Osteocyte (in vitro differentiated cells): ENCODE measurements around the gene NCOA3. TPM values are rescaled to one million over a fixed set of nuclear protein-coding genes. Genes with fewer than 3 reads are reported as not detected.

ENCODE experiments used
- DNase-seq: peaks from one replicate; pipeline ENCODE4 v3.0.0; 2021; ENCODE audit warnings: mixed read lengths; ENCODE audit not compliant: unreplicated experiment; ENCODE audit errors: extremely low spot score
- H3K27ac Mint-ChIP-seq: one replicate; pipeline ENCODE4 v1.8.0; 2021; ENCODE audit warnings: mild to moderate bottlenecking, mixed read lengths; ENCODE audit not compliant: unreplicated experiment
- H3K27me3 Mint-ChIP-seq: one replicate; pipeline ENCODE4 v1.8.0; 2021; ENCODE audit warnings: mixed read lengths; ENCODE audit not compliant: unreplicated experiment
- H3K36me3 Mint-ChIP-seq: one replicate; pipeline ENCODE4 v1.8.0; 2021; ENCODE audit warnings: mixed read lengths; ENCODE audit not compliant: unreplicated experiment
- H3K4me1 Mint-ChIP-seq: one replicate; pipeline ENCODE4 v1.8.0; 2021; ENCODE audit warnings: mixed read lengths; ENCODE audit not compliant: unreplicated experiment
- H3K4me3 Mint-ChIP-seq: one replicate; pipeline ENCODE4 v1.8.0; 2021; ENCODE audit warnings: mild to moderate bottlenecking, moderate library complexity, mixed read lengths; ENCODE audit not compliant: unreplicated experiment
- H3K9me3 Mint-ChIP-seq: one replicate; pipeline ENCODE4 v1.8.0; 2021; ENCODE audit warnings: mixed read lengths; ENCODE audit not compliant: unreplicated experiment
- total RNA-seq: library from RNA; stranded (reverse); gene quantifications from 2 replicates; pipeline ENCODE4 v1.2.1, GENCODE V29; 2021
- TF ChIP-seq, protein P1 (sequence below): fragments of 200-600 bp; sonication (generic); IDR thresholded peaks from 2 replicates; pipeline ENCODE4 v1.5.0; 2021; ENCODE audit warnings: antibody characterized with exemption, mild to moderate bottlenecking, moderate library complexity

The NCOA3 gene
- total RNA-seq, 1 donor from 2014 or later, result 75.9 TPM

DNA sequence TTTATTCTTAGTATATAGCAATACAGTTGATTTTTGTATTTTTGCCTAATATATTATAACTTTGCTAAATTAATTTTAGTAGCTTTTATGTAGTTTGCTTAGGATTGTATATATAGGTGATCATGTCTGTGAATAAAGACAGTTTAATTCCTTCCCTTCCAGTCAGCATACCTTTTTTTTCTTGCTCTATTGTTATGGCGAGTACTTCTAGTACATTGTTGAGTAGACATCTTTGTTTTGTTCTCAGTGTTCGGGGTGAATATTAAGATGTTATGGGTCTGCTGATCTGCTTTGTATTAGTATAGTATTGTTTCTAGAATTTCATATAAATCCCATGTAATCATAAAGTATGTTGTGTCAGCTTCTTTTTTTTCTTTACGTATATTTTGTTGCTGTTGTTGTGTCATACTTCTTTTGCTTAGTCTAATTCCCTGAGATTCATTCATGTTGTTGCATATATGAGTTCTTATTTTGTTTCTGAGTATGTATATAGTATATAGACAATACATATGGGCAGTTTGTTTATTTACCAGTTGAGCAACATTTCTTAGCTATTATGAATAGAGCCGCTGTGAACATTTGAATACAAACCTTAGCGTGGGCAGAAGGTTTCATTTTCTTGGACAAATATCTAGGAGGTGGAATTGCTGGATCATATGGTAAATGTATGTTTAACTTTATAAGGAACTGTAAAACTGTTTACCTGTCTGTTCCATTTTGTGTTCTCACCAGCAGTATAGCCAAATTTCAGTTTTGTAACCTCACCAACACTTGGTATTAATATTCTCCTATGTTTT is 25.5 kb downstream of the NCOA3 start:
- DNase-seq, result no peak
- Mint-ChIP-seq H3K27ac (no peak overlapping the region), H3K4me3 (no peak overlapping the region)

DNA sequence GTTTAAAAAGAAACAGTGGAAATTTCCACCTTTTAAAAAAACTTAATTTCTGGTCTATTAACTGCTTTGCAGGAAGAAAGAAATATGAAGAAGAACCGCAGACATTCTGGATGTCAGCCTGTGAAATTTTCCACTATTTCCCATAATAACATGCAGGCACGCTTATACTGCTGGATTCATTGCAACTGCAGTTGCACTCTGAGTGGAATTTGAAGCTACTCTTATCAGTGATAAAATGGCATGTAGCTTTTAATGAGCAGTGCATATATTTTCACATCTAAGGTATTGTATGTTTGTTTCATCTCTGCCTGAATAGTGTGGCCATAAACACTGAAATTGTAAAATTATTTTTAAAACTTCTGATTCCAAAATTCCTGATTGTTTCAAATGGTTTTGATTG is 28.2 kb downstream of the NCOA3 start:
- Mint-ChIP-seq H3K27me3 (no peaks in the 10 kb centered on the region), H3K36me3 (peaks cover 18% of the 10 kb centered on the region)

More for the DNA sequence above, 25.5 kb downstream of the NCOA3 start:
- peaks cover 25% of the 10 kb centered on the region for H3K4me1 Mint-ChIP-seq
- H3K36me3 Mint-ChIP-seq, result peaks cover 18% of the 10 kb centered on the region
- peaks cover 5% of the 10 kb centered on the region for H3K9me3 Mint-ChIP-seq
- H3K27me3 Mint-ChIP-seq, result no peaks in the 10 kb centered on the region
- TF ChIP-seq, protein P1, sequence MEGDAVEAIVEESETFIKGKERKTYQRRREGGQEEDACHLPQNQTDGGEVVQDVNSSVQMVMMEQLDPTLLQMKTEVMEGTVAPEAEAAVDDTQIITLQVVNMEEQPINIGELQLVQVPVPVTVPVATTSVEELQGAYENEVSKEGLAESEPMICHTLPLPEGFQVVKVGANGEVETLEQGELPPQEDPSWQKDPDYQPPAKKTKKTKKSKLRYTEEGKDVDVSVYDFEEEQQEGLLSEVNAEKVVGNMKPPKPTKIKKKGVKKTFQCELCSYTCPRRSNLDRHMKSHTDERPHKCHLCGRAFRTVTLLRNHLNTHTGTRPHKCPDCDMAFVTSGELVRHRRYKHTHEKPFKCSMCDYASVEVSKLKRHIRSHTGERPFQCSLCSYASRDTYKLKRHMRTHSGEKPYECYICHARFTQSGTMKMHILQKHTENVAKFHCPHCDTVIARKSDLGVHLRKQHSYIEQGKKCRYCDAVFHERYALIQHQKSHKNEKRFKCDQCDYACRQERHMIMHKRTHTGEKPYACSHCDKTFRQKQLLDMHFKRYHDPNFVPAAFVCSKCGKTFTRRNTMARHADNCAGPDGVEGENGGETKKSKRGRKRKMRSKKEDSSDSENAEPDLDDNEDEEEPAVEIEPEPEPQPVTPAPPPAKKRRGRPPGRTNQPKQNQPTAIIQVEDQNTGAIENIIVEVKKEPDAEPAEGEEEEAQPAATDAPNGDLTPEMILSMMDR, result no peak

DNA sequence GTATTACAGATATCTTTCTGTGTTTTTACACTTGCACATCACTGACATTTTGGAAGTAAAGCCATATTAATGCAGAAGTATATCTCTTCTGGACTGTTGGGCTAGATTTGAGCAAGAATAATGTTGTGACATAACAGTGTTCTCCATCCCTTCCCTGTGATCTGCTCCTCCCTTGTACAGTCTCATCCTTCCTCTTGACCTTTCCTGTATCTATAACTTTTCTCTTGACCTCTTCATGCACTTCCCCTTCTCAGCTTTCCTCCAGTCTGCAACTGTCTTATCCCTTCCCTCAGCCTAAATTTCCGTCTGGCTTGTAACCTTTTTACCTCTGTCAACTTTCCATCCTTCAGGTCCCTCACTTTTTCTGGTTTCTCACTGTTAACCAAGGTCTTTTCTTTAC is 29.8 kb downstream of the NCOA3 start:
- Mint-ChIP-seq H3K27ac (no peak overlapping the region), H3K36me3 (peaks cover 16% of the 10 kb centered on the region), H3K9me3 (peaks cover 5% of the 10 kb centered on the region), H3K4me3 (no peak overlapping the region), H3K27me3 (no peaks in the 10 kb centered on the region), H3K4me1 (peaks cover 20% of the 10 kb centered on the region)
- TF ChIP-seq, protein P1, result no peak
- no peak for DNase-seq

More for the DNA sequence above, 28.2 kb downstream of the NCOA3 start:
- Mint-ChIP-seq H3K4me1 (peaks cover 20% of the 10 kb centered on the region), H3K9me3 (peaks cover 5% of the 10 kb centered on the region), H3K27ac (no peak overlapping the region), H3K4me3 (no peak overlapping the region)
- TF ChIP-seq, protein P1, result no peak
- DNase-seq, result no peak

GRCh38 chr20:47532002-47532401 is 30.3 kb downstream of the NCOA3 start:
- TF ChIP-seq, protein P1, result no peak
- H3K4me1 Mint-ChIP-seq, result peaks cover 20% of the 10 kb centered on the region
- no peaks in the 10 kb centered on the region for H3K27me3 Mint-ChIP-seq
- peaks cover 4% of the 10 kb centered on the region for H3K9me3 Mint-ChIP-seq
- H3K4me3 Mint-ChIP-seq, result no peak overlapping the region
- peaks cover 15% of the 10 kb centered on the region for H3K36me3 Mint-ChIP-seq
- no peak for DNase-seq
- no peak overlapping the region for H3K27ac Mint-ChIP-seq

DNA sequence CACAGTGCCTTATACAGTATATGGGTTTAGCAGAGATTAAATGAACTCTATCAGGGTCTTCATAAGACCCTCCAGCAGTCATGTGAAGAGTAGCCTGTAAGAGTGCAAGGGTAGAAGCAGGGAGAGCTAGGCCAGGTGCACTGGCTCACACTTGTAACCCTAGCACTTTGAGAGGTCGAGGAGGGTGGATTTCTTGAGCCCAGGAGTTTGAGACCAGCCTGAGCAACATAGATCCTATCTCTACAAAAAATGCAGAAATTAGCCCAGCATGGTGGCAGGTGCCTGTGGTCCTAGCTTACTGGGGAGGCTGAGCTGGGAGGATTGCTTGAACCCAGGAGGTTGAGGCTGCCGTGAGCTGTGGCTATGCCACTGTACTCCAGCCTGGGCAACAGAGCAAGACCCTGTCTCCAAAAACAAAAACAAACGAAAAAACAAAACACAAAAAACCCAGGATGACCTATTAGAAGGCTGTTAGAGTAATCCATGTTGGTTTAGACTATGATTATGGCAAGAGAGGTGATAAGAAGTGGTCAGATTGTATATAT is 31.9 kb downstream of the NCOA3 start:
- Mint-ChIP-seq H3K36me3 (peaks cover 8% of the 10 kb centered on the region), H3K27me3 (no peaks in the 10 kb centered on the region), H3K4me1 (peaks cover 18% of the 10 kb centered on the region), H3K27ac (no peak overlapping the region), H3K9me3 (no peaks in the 10 kb centered on the region), H3K4me3 (no peak overlapping the region)
- TF ChIP-seq, protein P1, result no peak
- DNase-seq, result no peak
